NCI-H1092 treated with DMSO at 0.1 percent for 48 hours (cell line): ENCODE data around the gene KRTAP5-3.

ENCODE experiments used
- DNase-seq: peaks from one replicate; lab custom pipeline; 2025; lab: John Stamatoyannopoulos, UW

KRTAP5-3 gene

GRCh38 chr11:1564535-1565172 is 43.6 kb downstream of the KRTAP5-3 start:
- no peak for DNase-seq

- DNase-seq: no peak
Measured at GRCh38 chr11:1563697-1564534, 44.3 kb downstream of the KRTAP5-3 start.

- no peak for DNase-seq
Measured at GRCh38 chr11:1563149-1563638, 45.1 kb downstream of the KRTAP5-3 start.

- no peak for DNase-seq
Measured at GRCh38 chr11:1562469-1563148, 45.7 kb downstream of the KRTAP5-3 start.

- no peak for DNase-seq
Measured at GRCh38 chr11:1561955-1562354, 46.3 kb downstream of the KRTAP5-3 start.

GRCh38 chr11:1561266-1561665 is 47.0 kb downstream of the KRTAP5-3 start:
- no peak for DNase-seq

- DNase-seq: no peak
Measured at GRCh38 chr11:1560649-1561251, 47.5 kb downstream of the KRTAP5-3 start.

- no peak for DNase-seq
Measured at GRCh38 chr11:1560002-1560648, 48.1 kb downstream of the KRTAP5-3 start.

GRCh38 chr11:1559111-1559951 is 48.9 kb downstream of the KRTAP5-3 start:
- DNase-seq: no peak

- DNase-seq: no peak
Measured at GRCh38 chr11:1558775-1559110, 49.5 kb downstream of the KRTAP5-3 start.

GRCh38 chr11:1557904-1558774 is 50.1 kb downstream of the KRTAP5-3 start:
- DNase-seq: no peak
